Measurements from ENCODE around the gene KCNK16.

GRCh38 chr6:39319621-39320362 lies 2.7 kb downstream of the KCNK16 start:
- no peak for TF ChIP-seq POLR2AphosphoS5 (IDR thresholded peaks at IDR 0.05)
- TF ChIP-seq CTCF (IDR thresholded peaks at IDR 0.05), result no peak
- no peak for TF ChIP-seq POLR2A (IDR thresholded peaks at IDR 0.05)
- no peak for TF ChIP-seq EP300 (IDR thresholded peaks at IDR 0.05)

Data from gastroesophageal sphincter (tissue), 3 donors.